ENCODE results near the gene CHCHD1.
"Not testable (repeated sequence)": the region's sequence is repeated elsewhere in the genome, so short reads cannot be mapped to it uniquely, and the experiment has no call there.

CHCHD1 gene

GRCh38 chr10:73816917-73817729 lies 35.3 kb downstream of the CHCHD1 start:
- no peaks in the 10 kb centered on the region for H3K4me1 ChIP-seq (ENCODE audit: insufficient read depth, low read length)
- H3K27ac ChIP-seq (ENCODE audit: low read depth, low read length), result peak overlapping the region; percentile 44
- no peaks in the 10 kb centered on the region for H3K27me3 ChIP-seq (ENCODE audit: control insufficient read depth in 1 of 2, insufficient read depth in 2 of 2, low read length in 2 of 2)
- no peaks in the 10 kb centered on the region for H3K9me3 ChIP-seq (ENCODE audit: low read length)
- no peak overlapping the region for H3K4me3 ChIP-seq (ENCODE audit: low read depth in 1 of 2, low read length in 2 of 2)
- H3K36me3 ChIP-seq (ENCODE audit: insufficient read depth, low read length), result peaks cover 81% of the 10 kb centered on the region
- no peak overlapping the region for H3K9ac ChIP-seq (ENCODE audit: low read length)

- no peak overlapping the region for H3K4me3 ChIP-seq (ENCODE audit: low read depth in 1 of 2, low read length in 2 of 2)
- H3K9ac ChIP-seq (ENCODE audit: low read length), result no peak overlapping the region
- H3K9me3 ChIP-seq (ENCODE audit: low read length), result no peaks in the 10 kb centered on the region
- no peaks in the 10 kb centered on the region for H3K27me3 ChIP-seq (ENCODE audit: control insufficient read depth in 1 of 2, insufficient read depth in 2 of 2, low read length in 2 of 2)
- no peaks in the 10 kb centered on the region for H3K4me1 ChIP-seq (ENCODE audit: insufficient read depth, low read length)
- no peak overlapping the region for H3K27ac ChIP-seq (ENCODE audit: low read depth, low read length)
- H3K36me3 ChIP-seq (ENCODE audit: insufficient read depth, low read length), result peaks cover 80% of the 10 kb centered on the region
These were observed 36.0 kb downstream of the CHCHD1 start for GRCh38 chr10:73817826-73818225.

GRCh38 chr10:73818402-73818801 lies 36.6 kb downstream of the CHCHD1 start:
- no peaks in the 10 kb centered on the region for H3K27me3 ChIP-seq (ENCODE audit: control insufficient read depth in 1 of 2, insufficient read depth in 2 of 2, low read length in 2 of 2)
- no peaks in the 10 kb centered on the region for H3K9me3 ChIP-seq (ENCODE audit: low read length)
- H3K4me1 ChIP-seq (ENCODE audit: insufficient read depth, low read length), result no peaks in the 10 kb centered on the region
- H3K36me3 ChIP-seq (ENCODE audit: insufficient read depth, low read length), result peaks cover 78% of the 10 kb centered on the region
- no peak overlapping the region for H3K9ac ChIP-seq (ENCODE audit: low read length)
- H3K27ac ChIP-seq (ENCODE audit: low read depth, low read length), result no peak overlapping the region
- H3K4me3 ChIP-seq (ENCODE audit: low read depth in 1 of 2, low read length in 2 of 2), result no peak overlapping the region

GRCh38 chr10:73819081-73819480 lies 37.2 kb downstream of the CHCHD1 start:
- H3K36me3 ChIP-seq (ENCODE audit: insufficient read depth, low read length), result peaks cover 79% of the 10 kb centered on the region
- H3K4me1 ChIP-seq (ENCODE audit: insufficient read depth, low read length), result no peaks in the 10 kb centered on the region
- H3K27ac ChIP-seq (ENCODE audit: low read depth, low read length), result no peak overlapping the region
- no peak overlapping the region for H3K4me3 ChIP-seq (ENCODE audit: low read depth in 1 of 2, low read length in 2 of 2)
- no peaks in the 10 kb centered on the region for H3K27me3 ChIP-seq (ENCODE audit: control insufficient read depth in 1 of 2, insufficient read depth in 2 of 2, low read length in 2 of 2)
- no peaks in the 10 kb centered on the region for H3K9me3 ChIP-seq (ENCODE audit: low read length)
- H3K9ac ChIP-seq (ENCODE audit: low read length), result no peak overlapping the region

GRCh38 chr10:73819513-73820093 lies 37.8 kb downstream of the CHCHD1 start:
- no peak overlapping the region for H3K9ac ChIP-seq (ENCODE audit: low read length)
- H3K27ac ChIP-seq (ENCODE audit: low read depth, low read length), result no peak overlapping the region
- peaks cover 81% of the 10 kb centered on the region for H3K36me3 ChIP-seq (ENCODE audit: insufficient read depth, low read length)

GRCh38 chr10:73823391-73823790 lies 41.5 kb downstream of the CHCHD1 start:
- Histone ChIP-seq H3K27me3 (ENCODE audit: control insufficient read depth in 1 of 2, insufficient read depth in 2 of 2, low read length in 2 of 2) (no peaks in the 10 kb centered on the region), H3K9me3 (ENCODE audit: low read length) (no peaks in the 10 kb centered on the region), H3K36me3 (ENCODE audit: insufficient read depth, low read length) (peaks cover 79% of the 10 kb centered on the region), H3K4me3 (ENCODE audit: low read depth in 1 of 2, low read length in 2 of 2) (no peak overlapping the region), H3K4me1 (ENCODE audit: insufficient read depth, low read length) (no peaks in the 10 kb centered on the region), H3K9ac (ENCODE audit: low read length) (no peak overlapping the region), H3K27ac (ENCODE audit: low read depth, low read length) (no peak overlapping the region)

More at GRCh38 chr10:73819513-73820093, 37.8 kb downstream of the CHCHD1 start:
- H3K4me1 ChIP-seq (ENCODE audit: insufficient read depth, low read length), result no peaks in the 10 kb centered on the region
- no peaks in the 10 kb centered on the region for H3K27me3 ChIP-seq (ENCODE audit: control insufficient read depth in 1 of 2, insufficient read depth in 2 of 2, low read length in 2 of 2)
- no peak overlapping the region for H3K4me3 ChIP-seq (ENCODE audit: low read depth in 1 of 2, low read length in 2 of 2)
- H3K9me3 ChIP-seq (ENCODE audit: low read length), result no peaks in the 10 kb centered on the region

- Histone ChIP-seq H3K27ac (ENCODE audit: low read depth, low read length) (no peak overlapping the region), H3K4me3 (ENCODE audit: low read depth in 1 of 2, low read length in 2 of 2) (no peak overlapping the region), H3K36me3 (ENCODE audit: insufficient read depth, low read length) (peaks cover 79% of the 10 kb centered on the region), H3K4me1 (ENCODE audit: insufficient read depth, low read length) (no peaks in the 10 kb centered on the region), H3K27me3 (ENCODE audit: control insufficient read depth in 1 of 2, insufficient read depth in 2 of 2, low read length in 2 of 2) (no peaks in the 10 kb centered on the region), H3K9ac (ENCODE audit: low read length) (no peak overlapping the region), H3K9me3 (ENCODE audit: low read length) (no peaks in the 10 kb centered on the region)
These were observed 42.4 kb downstream of the CHCHD1 start for GRCh38 chr10:73824146-73824725.

- no peak overlapping the region for H3K27ac ChIP-seq (ENCODE audit: low read depth, low read length)
- H3K27me3 ChIP-seq (ENCODE audit: control insufficient read depth in 1 of 2, insufficient read depth in 2 of 2, low read length in 2 of 2), result no peaks in the 10 kb centered on the region
- H3K36me3 ChIP-seq (ENCODE audit: insufficient read depth, low read length), result peaks cover 59% of the 10 kb centered on the region
- H3K4me1 ChIP-seq (ENCODE audit: insufficient read depth, low read length), result no peaks in the 10 kb centered on the region
- no peak overlapping the region for H3K4me3 ChIP-seq (ENCODE audit: low read depth in 1 of 2, low read length in 2 of 2)
- no peak overlapping the region for H3K9ac ChIP-seq (ENCODE audit: low read length)
- H3K9me3 ChIP-seq (ENCODE audit: low read length), result no peaks in the 10 kb centered on the region
These were observed 45.7 kb downstream of the CHCHD1 start for GRCh38 chr10:73827346-73828089.

GRCh38 chr10:73828161-73828560 lies 46.3 kb downstream of the CHCHD1 start:
- Histone ChIP-seq H3K4me3 (ENCODE audit: low read depth in 1 of 2, low read length in 2 of 2) (no peak overlapping the region), H3K36me3 (ENCODE audit: insufficient read depth, low read length) (peaks cover 58% of the 10 kb centered on the region), H3K9ac (ENCODE audit: low read length) (no peak overlapping the region), H3K4me1 (ENCODE audit: insufficient read depth, low read length) (no peaks in the 10 kb centered on the region), H3K27me3 (ENCODE audit: control insufficient read depth in 1 of 2, insufficient read depth in 2 of 2, low read length in 2 of 2) (no peaks in the 10 kb centered on the region), H3K27ac (ENCODE audit: low read depth, low read length) (no peak overlapping the region), H3K9me3 (ENCODE audit: low read length) (no peaks in the 10 kb centered on the region)

GRCh38 chr10:73829090-73829489 lies 47.2 kb downstream of the CHCHD1 start:
- H3K9me3 ChIP-seq (ENCODE audit: low read length); H3K4me1 ChIP-seq (ENCODE audit: insufficient read depth, low read length); H3K9ac ChIP-seq (ENCODE audit: low read length); H3K27ac ChIP-seq (ENCODE audit: low read depth, low read length); H3K27me3 ChIP-seq (ENCODE audit: control insufficient read depth in 1 of 2, insufficient read depth in 2 of 2, low read length in 2 of 2); H3K4me3 ChIP-seq (ENCODE audit: low read depth in 1 of 2, low read length in 2 of 2): not testable (repeated sequence)
- H3K36me3 ChIP-seq (ENCODE audit: insufficient read depth, low read length), result peaks cover 51% of the 10 kb centered on the region

Measured in muscle layer of colon (tissue), 2 donors.